Measurements from ENCODE around the gene ZNF487.
A peak's percentile ranks its signal among the peaks of the same experiment; 100 is the strongest.

Gene ZNF487

DNA sequence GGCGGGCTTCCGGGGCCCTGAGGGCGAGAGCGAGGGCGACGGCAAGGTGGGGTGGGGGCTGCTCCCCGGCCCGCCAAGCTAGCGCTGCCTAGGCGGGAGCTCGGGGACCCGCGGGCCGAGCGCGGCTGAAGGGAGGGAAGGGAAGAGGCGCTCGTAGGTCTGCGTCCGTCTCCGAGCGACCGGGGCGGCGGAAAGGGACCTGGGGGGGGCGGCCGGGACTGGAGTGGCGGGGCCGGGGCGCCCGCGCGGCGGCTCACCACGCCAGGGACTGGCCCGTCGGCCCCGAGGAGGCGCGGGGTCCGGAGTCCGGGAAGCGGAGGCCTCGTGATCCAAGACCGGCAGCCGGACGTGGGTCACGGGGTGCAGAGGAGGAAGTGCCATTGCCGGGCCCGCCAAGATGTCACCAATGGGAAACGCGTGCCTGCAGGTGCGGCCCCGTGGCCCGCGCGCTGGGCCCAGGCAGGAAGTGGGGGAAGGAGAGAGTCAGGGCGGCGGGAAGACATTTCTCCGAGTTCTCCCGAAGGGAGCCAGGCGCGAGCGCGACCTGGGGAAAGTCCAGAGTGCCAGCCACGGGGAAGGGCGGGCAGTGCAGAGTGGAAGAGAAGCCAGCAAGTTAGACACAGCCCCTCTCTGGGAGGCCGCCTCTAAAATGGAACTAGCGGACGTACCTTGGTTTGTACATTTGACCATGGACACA lies 39.8 kb upstream of the ZNF487 start:
- no peak for TF ChIP-seq POLR2AphosphoS5 (IDR thresholded peaks at IDR 0.05; ENCODE audit: low read depth, low read length)
- TF ChIP-seq, protein P1, sequence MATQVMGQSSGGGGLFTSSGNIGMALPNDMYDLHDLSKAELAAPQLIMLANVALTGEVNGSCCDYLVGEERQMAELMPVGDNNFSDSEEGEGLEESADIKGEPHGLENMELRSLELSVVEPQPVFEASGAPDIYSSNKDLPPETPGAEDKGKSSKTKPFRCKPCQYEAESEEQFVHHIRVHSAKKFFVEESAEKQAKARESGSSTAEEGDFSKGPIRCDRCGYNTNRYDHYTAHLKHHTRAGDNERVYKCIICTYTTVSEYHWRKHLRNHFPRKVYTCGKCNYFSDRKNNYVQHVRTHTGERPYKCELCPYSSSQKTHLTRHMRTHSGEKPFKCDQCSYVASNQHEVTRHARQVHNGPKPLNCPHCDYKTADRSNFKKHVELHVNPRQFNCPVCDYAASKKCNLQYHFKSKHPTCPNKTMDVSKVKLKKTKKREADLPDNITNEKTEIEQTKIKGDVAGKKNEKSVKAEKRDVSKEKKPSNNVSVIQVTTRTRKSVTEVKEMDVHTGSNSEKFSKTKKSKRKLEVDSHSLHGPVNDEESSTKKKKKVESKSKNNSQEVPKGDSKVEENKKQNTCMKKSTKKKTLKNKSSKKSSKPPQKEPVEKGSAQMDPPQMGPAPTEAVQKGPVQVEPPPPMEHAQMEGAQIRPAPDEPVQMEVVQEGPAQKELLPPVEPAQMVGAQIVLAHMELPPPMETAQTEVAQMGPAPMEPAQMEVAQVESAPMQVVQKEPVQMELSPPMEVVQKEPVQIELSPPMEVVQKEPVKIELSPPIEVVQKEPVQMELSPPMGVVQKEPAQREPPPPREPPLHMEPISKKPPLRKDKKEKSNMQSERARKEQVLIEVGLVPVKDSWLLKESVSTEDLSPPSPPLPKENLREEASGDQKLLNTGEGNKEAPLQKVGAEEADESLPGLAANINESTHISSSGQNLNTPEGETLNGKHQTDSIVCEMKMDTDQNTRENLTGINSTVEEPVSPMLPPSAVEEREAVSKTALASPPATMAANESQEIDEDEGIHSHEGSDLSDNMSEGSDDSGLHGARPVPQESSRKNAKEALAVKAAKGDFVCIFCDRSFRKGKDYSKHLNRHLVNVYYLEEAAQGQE (IDR thresholded peaks at IDR 0.05; ENCODE audit: insufficient read depth in 1 of 2, low read depth in 2 of 2, low read length in 2 of 2): no peak; a peak in 1 of 4 replicates
- TF ChIP-seq TAF1 (IDR thresholded peaks at IDR 0.05; ENCODE audit: borderline replicate concordance, insufficient read depth, low read length): peak; percentile 54
- peak; percentile 84 for TF ChIP-seq FOXP2 (optimal IDR thresholded peaks at IDR 0.05; ENCODE audit: borderline replicate concordance, extremely low read depth, extremely low read length, insufficient read depth)
- TF ChIP-seq SIN3A (IDR thresholded peaks at IDR 0.05; ENCODE audit: borderline replicate concordance, insufficient read depth, low read length): peak; percentile 71; the same call in 1 of the 2 replicates

- no peak for TF ChIP-seq POLR2AphosphoS5 (IDR thresholded peaks at IDR 0.05; ENCODE audit: low read depth, low read length)
- TF ChIP-seq, protein P1 (IDR thresholded peaks at IDR 0.05; ENCODE audit: insufficient read depth in 1 of 2, low read depth in 2 of 2, low read length in 2 of 2): no peak
- no peak for TF ChIP-seq TAF1 (IDR thresholded peaks at IDR 0.05; ENCODE audit: borderline replicate concordance, insufficient read depth, low read length)
- TF ChIP-seq FOXP2 (optimal IDR thresholded peaks at IDR 0.05; ENCODE audit: borderline replicate concordance, extremely low read depth, extremely low read length, insufficient read depth): no peak
- TF ChIP-seq SIN3A (IDR thresholded peaks at IDR 0.05; ENCODE audit: borderline replicate concordance, insufficient read depth, low read length): no peak
Observed at GRCh38 chr10:43398939-43399319, 38.0 kb upstream of the ZNF487 start.

GRCh38 chr10:43399320-43400310 lies 37.3 kb upstream of the ZNF487 start:
- TF ChIP-seq TAF1 (IDR thresholded peaks at IDR 0.05; ENCODE audit: borderline replicate concordance, insufficient read depth, low read length) (no peak), FOXP2 (optimal IDR thresholded peaks at IDR 0.05; ENCODE audit: borderline replicate concordance, extremely low read depth, extremely low read length, insufficient read depth) (no peak), SIN3A (IDR thresholded peaks at IDR 0.05; ENCODE audit: borderline replicate concordance, insufficient read depth, low read length) (no peak), POLR2AphosphoS5 (IDR thresholded peaks at IDR 0.05; ENCODE audit: low read depth, low read length) (no peak)
- TF ChIP-seq, protein P1 (IDR thresholded peaks at IDR 0.05; ENCODE audit: insufficient read depth in 1 of 2, low read depth in 2 of 2, low read length in 2 of 2): no peak

GRCh38 chr10:43401627-43402026 lies 35.3 kb upstream of the ZNF487 start:
- no peak for TF ChIP-seq TAF1 (IDR thresholded peaks at IDR 0.05; ENCODE audit: borderline replicate concordance, insufficient read depth, low read length)
- no peak for TF ChIP-seq POLR2AphosphoS5 (IDR thresholded peaks at IDR 0.05; ENCODE audit: low read depth, low read length)
- TF ChIP-seq FOXP2 (optimal IDR thresholded peaks at IDR 0.05; ENCODE audit: borderline replicate concordance, extremely low read depth, extremely low read length, insufficient read depth): no peak
- no peak for TF ChIP-seq SIN3A (IDR thresholded peaks at IDR 0.05; ENCODE audit: borderline replicate concordance, insufficient read depth, low read length)
- TF ChIP-seq, protein P1 (IDR thresholded peaks at IDR 0.05; ENCODE audit: insufficient read depth in 1 of 2, low read depth in 2 of 2, low read length in 2 of 2): no peak

All from PFSK-1 (cell line).